Keratinocyte (primary cell): ENCODE results near the gene SERPINI1. TPM values are rescaled to one million over a fixed set of nuclear protein-coding genes. Genes with fewer than 3 reads are reported as not detected.

Experiments used
- DNase-seq: peaks from one replicate; pipeline ENCODE4 v3.0.0-alpha.2; 2011; ENCODE audit warnings: low read depth, missing footprints, low spot score
- FAIRE-seq: peaks from 2 replicates; lab custom pipeline; 2011; peaks lifted over from hg19 to GRCh38; lab: Jason Lieb, UNC
- H2AFZ ChIP-seq: 2 replicates; pipeline ENCODE4 v1.6.0; 2012; ENCODE audit warnings: low read length, control low read depth, inconsistent platforms; ENCODE audit not compliant: control insufficient read depth
- H3K27ac ChIP-seq: 2 replicates; pipeline ENCODE4 v1.5.1; 2011; ENCODE audit warnings: low read length; ENCODE audit not compliant: control insufficient read depth, insufficient read depth
- H3K27me3 ChIP-seq: 3 replicates; pipeline ENCODE4 v1.6.0; 2011; ENCODE audit warnings: low read length; ENCODE audit not compliant: control insufficient read depth, insufficient read depth; ENCODE audit errors: extremely low read depth
- H3K36me3 ChIP-seq, 2 experiments: 2 replicates in 1 of 2; 3 replicates in 1 of 2; pipeline ENCODE4 v1.5.1; 2011; ENCODE audit warnings: low read length in 2 of 2, mild to moderate bottlenecking in 1 of 2; ENCODE audit not compliant: control insufficient read depth in 2 of 2, insufficient read depth in 2 of 2; ENCODE audit errors: extremely low read depth in 1 of 2
- H3K4me1 ChIP-seq: 3 replicates; pipeline ENCODE4 v1.5.1; 2011; ENCODE audit warnings: low read length; ENCODE audit not compliant: control insufficient read depth, insufficient read depth; ENCODE audit errors: extremely low read depth
- H3K4me2 ChIP-seq: 3 replicates; pipeline ENCODE4 v1.6.0; 2011; ENCODE audit warnings: low read depth, low read length; ENCODE audit not compliant: control insufficient read depth, insufficient read depth; ENCODE audit errors: extremely low read depth
- H3K4me3 ChIP-seq, 3 experiments: fragments of 200-600 bp in 1 of 3; sonication (generic) in 1 of 3; 2 replicates in 2 of 3; 3 replicates in 1 of 3; pipeline ENCODE4 v1.5.1; 2011 to 2016; ENCODE audit warnings: low read length in 3 of 3, mild to moderate bottlenecking in 3 of 3, control low read depth in 2 of 3, inconsistent platforms in 1 of 3, low read depth in 1 of 3, mixed read lengths in 1 of 3, mixed run types in 1 of 3, moderate library complexity in 1 of 3; ENCODE audit not compliant: control insufficient read depth in 2 of 3, insufficient read depth in 2 of 3; ENCODE audit errors: extremely low read depth in 1 of 3
- H3K79me2 ChIP-seq: 2 replicates; pipeline ENCODE4 v1.6.0; 2012; ENCODE audit warnings: low read length; ENCODE audit not compliant: control insufficient read depth, insufficient read depth
- H3K9ac ChIP-seq: 3 replicates; pipeline ENCODE4 v1.6.0; 2011; ENCODE audit warnings: low read length; ENCODE audit not compliant: control insufficient read depth, insufficient read depth; ENCODE audit errors: extremely low read depth
- H3K9me1 ChIP-seq: 3 replicates; pipeline ENCODE4 v1.6.0; 2011; ENCODE audit warnings: low read length; ENCODE audit not compliant: control insufficient read depth, insufficient read depth; ENCODE audit errors: extremely low read depth
- H3K9me3 ChIP-seq: 2 replicates; pipeline ENCODE4 v1.5.1; 2012; ENCODE audit warnings: low read depth, low read length; ENCODE audit not compliant: control insufficient read depth
- H4K20me1 ChIP-seq: 3 replicates; pipeline ENCODE4 v1.6.0; 2011; ENCODE audit warnings: low read length; ENCODE audit not compliant: control insufficient read depth, insufficient read depth; ENCODE audit errors: extremely low read depth
- EZH2 ChIP-seq: IDR thresholded peaks from one replicate; pipeline ENCODE4 v1.6.1; 2012; ENCODE audit warnings: inconsistent platforms, mild to moderate bottlenecking, low read length, moderate library complexity
- dilution Hi-C: fragments of 300-500 bp; cut with MboI; formaldehyde crosslinking; loops from one replicate; pipeline ENCODE4 v1.7.0; 2020; ENCODE audit warnings: low sequenced_read_pairs; ENCODE audit not compliant: extremely low pct_ligation_motif_present
- polyA plus RNA-seq, 5 experiments: library from polyadenylated mRNA; depleted of rRNA in 3 of 5; stranded (reverse) in 3 of 5; stranded (forward) in 1 of 5; unstranded in 1 of 5; fragments of >200 nt; gene quantifications; 1 replicate in 1 of 5; 2 replicates in 3 of 5; 3 replicates in 1 of 5; pipeline versions ENCODE4 v1.2.1 to v1.2.3, GENCODE V29; 2011 to 2012; ENCODE audit warnings: missing spikeins in 2 of 5, low read depth in 1 of 5, low replicate concordance in 1 of 5
- TF ChIP-seq, protein P1 (sequence below), 3 experiments: IDR thresholded peaks in 1 of 3; conservative IDR thresholded peaks in 1 of 3; optimal IDR thresholded peaks in 1 of 3; 2 replicates in 2 of 3; 3 replicates in 1 of 3; pipeline versions ENCODE3 to v1.5.1; 2011; ENCODE audit warnings: low read length in 3 of 3, mild to moderate bottlenecking in 3 of 3, moderate library complexity in 2 of 3, control low read depth in 1 of 3, inconsistent platforms in 1 of 3; ENCODE audit not compliant: insufficient read depth in 2 of 3; ENCODE audit errors: extremely low read depth in 1 of 3

Gene SERPINI1
- polyA plus RNA-seq, 1 donor (not counting 4 experiments of a cell fraction or from before 2014, with no cell fraction given) = 5.5 TPM

DNA sequence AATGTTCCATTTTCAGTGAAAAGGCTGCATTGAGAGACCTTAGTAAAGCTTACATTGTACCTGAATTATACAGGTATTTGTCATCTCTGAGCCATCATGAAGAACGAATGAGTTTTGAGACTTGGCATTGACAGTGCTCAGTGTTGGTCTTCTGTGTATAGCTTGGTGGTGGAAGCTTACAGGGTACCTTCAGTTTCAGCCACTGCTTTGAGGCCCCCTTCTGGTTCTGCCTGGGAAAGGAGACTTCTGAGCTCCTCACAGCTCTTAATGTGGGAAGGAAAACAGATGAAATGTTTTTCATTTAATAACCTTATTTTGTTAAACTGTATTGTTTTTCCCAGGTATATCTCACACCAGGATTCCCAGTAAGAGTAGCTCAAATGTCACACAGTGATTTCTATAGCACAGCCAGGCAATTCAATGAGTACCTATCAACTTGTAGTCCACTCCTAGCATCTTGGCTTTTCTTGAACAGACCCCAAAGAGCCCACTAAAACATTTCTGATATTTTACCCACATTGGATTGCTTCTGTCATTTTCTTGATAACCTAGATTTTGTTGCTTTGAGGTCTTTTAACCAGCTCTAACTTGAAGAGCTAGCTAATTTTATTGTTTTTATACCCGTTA, 5.6 kb downstream of the SERPINI1 start:
- Histone ChIP-seq H3K9me1 (no peaks in the 10 kb centered on the region), H3K27ac (no peak overlapping the region), H3K4me2 (no peak overlapping the region), H3K79me2 (peaks cover 2% of the 10 kb centered on the region), H3K4me1 (no peaks in the 10 kb centered on the region), H3K27me3 (no peaks in the 10 kb centered on the region), H3K36me3 (no peaks in the 10 kb centered on the region), H2AFZ (no peak overlapping the region), H3K4me3 (no peak overlapping the region), H3K9me3 (no peaks in the 10 kb centered on the region), H4K20me1 (no peaks in the 10 kb centered on the region), H3K9ac (no peak overlapping the region)
- no peak for TF ChIP-seq EZH2
- TF ChIP-seq, protein P1, sequence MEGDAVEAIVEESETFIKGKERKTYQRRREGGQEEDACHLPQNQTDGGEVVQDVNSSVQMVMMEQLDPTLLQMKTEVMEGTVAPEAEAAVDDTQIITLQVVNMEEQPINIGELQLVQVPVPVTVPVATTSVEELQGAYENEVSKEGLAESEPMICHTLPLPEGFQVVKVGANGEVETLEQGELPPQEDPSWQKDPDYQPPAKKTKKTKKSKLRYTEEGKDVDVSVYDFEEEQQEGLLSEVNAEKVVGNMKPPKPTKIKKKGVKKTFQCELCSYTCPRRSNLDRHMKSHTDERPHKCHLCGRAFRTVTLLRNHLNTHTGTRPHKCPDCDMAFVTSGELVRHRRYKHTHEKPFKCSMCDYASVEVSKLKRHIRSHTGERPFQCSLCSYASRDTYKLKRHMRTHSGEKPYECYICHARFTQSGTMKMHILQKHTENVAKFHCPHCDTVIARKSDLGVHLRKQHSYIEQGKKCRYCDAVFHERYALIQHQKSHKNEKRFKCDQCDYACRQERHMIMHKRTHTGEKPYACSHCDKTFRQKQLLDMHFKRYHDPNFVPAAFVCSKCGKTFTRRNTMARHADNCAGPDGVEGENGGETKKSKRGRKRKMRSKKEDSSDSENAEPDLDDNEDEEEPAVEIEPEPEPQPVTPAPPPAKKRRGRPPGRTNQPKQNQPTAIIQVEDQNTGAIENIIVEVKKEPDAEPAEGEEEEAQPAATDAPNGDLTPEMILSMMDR (optimal IDR thresholded peaks at IDR 0.05 in 1 of 3, IDR thresholded peaks at IDR 0.05 in 1 of 3, conservative IDR thresholded peaks at IDR 0.05 in 1 of 3; ENCODE audit: extremely low read depth in 1 of 3, insufficient read depth in 2 of 3, low read length in 3 of 3) = peak; percentile 32 to 51 (median 33)
- no peak for DNase-seq
- dilution Hi-C loops = no loop called here
- FAIRE-seq = no peak

DNA sequence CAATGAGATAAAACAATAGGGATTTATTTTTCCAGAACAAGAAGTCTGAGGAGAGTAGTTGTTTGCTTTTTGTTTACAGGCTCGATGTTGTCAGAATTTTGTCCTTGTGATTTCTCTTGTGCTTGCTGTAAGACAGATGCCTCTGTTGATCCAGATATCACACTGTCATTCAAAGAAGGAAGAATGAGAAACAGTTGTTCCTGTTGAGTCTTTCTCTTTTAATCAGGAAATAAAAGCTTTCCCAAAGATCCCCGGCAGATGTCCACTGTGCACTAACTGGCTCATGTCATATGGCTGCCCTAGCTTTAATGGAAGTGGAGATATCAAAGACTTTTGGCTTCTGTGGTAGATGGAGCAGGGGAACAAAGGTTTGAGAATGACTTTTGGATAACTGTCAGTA, 6.8 kb downstream of the SERPINI1 start:
- no peak for TF ChIP-seq EZH2
- TF ChIP-seq, protein P1 (optimal IDR thresholded peaks at IDR 0.05 in 1 of 3, IDR thresholded peaks at IDR 0.05 in 1 of 3, conservative IDR thresholded peaks at IDR 0.05 in 1 of 3; ENCODE audit: extremely low read depth in 1 of 3, insufficient read depth in 2 of 3, low read length in 3 of 3) = no peak
- DNase-seq (no peak), FAIRE-seq (no peak)
- Histone ChIP-seq H4K20me1 (no peaks in the 10 kb centered on the region), H3K27ac (no peak overlapping the region), H3K4me2 (no peak overlapping the region), H3K9me1 (no peaks in the 10 kb centered on the region), H3K9me3 (no peaks in the 10 kb centered on the region), H3K4me3 (no peak overlapping the region), H3K4me1 (no peaks in the 10 kb centered on the region), H3K9ac (no peak overlapping the region), H3K36me3 (no peaks in the 10 kb centered on the region), H3K79me2 (no peaks in the 10 kb centered on the region), H3K27me3 (no peaks in the 10 kb centered on the region), H2AFZ (no peak overlapping the region)
- dilution Hi-C loops = no loop called here
